Upper lobe of left lung (tissue), 4 donors: Measurements from ENCODE around the gene ZP2.

ENCODE experiments used
- CTCF ChIP-seq, 6 experiments: fragments of 450-650 bp in 4 of 6; fragments of 200-600 bp in 2 of 6; sonication (generic) in 2 of 6; IDR thresholded peaks; one replicate each; pipeline ENCODE4 v1.5.1; 2016 to 2019; ENCODE audit warnings: antibody characterized with exemption in 6 of 6
- POLR2A ChIP-seq, 4 donors: fragments of 450-650 bp; IDR thresholded peaks; one replicate each; pipeline ENCODE4 v1.5.1; 2016 to 2017; ENCODE audit warnings: antibody characterized with exemption in 4 of 4, mild to moderate bottlenecking in 2 of 4

DNA sequence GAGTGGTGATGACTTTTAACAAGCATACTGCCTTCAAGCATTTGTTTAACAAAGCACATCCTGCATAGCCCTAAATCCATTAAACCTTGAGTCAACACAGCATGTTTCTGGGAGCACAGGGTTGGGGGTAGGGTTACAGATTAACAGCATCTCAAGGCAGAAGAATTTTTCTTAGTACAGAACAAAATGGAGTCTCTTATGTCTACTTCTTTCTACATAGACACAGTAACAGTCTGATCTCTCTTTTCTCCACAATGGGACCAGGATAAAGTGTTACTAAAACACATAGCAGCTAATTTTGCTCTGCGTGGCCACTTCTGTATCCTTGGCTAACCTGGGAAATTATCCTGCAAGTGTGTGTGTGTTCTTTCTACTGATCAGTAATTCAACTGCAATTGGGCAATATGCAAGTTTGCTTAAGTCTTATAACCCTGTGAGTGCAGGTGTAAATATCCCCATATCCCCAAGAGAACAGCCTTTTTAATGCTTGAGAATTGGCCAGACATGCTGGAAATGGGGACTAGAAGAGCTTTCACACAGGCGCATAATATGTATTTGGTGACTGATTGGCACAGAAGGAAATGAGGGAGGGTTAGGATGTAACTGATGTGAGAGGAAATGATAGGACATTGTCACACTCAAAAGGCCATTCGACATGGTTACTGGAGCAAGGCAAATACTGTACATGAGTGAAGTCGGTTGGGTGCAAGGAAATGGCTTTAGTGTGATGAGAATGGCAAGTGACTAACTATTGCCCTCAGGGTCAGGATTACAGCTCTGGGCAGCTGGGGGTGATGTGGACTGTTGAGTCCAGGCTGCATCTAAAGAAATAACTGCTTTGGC, 11.3 kb upstream of the ZP2 start:
- TF ChIP-seq CTCF (IDR thresholded peaks at IDR 0.05) (no peak), POLR2A (IDR thresholded peaks at IDR 0.05) (no peak)
